Fibroblast of lung (primary cell): ENCODE results near the gene SEPTIN2.
"Not testable (repeated sequence)": the region's sequence is repeated elsewhere in the genome, so short reads cannot be mapped to it uniquely, and the experiment has no call there.

Source experiments
- CTCF ChIP-seq, 2 donors: IDR thresholded peaks in 1 of 2; conservative IDR thresholded peaks in 1 of 2; 1 replicate in 1 of 2; 2 replicates in 1 of 2; pipeline ENCODE4 v1.5.1; 2011 to 2012; ENCODE audit warnings: low read length in 2 of 2, control low read depth in 1 of 2, inconsistent platforms in 1 of 2, low read depth in 1 of 2, mild to moderate bottlenecking in 1 of 2
- EZH2 ChIP-seq: IDR thresholded peaks from 2 replicates; pipeline ENCODE4 v1.5.1; 2012; ENCODE audit warnings: low read length, control low read depth, mild to moderate bottlenecking; ENCODE audit errors: missing control alignments

GRCh38 chr2:241318830-241319229 lies 3.1 kb downstream of the SEPTIN2 start:
- not testable (repeated sequence) for TF ChIP-seq CTCF (conservative IDR thresholded peaks at IDR 0.05 in 1 of 2, IDR thresholded peaks at IDR 0.05 in 1 of 2; ENCODE audit: low read depth in 1 of 2, low read length in 2 of 2); EZH2
